Right lobe of liver (tissue), 6 donors: ENCODE measurements around the gene CHMP6. TPM values are rescaled to one million over a fixed set of nuclear protein-coding genes. Genes with fewer than 3 reads are reported as not detected.

Experiments
- ATAC-seq, 4 donors: fragments of 200-7000 bp; cut with Tn5 transposase; one replicate each; pipeline ENCODE4 v1.9.1; 2020; ENCODE audit warnings: mild to moderate bottlenecking in 4 of 4, moderate library complexity in 4 of 4
- DNase-seq, 3 donors: peaks; one replicate each; pipeline ENCODE4 v3.0.0-alpha.2; 2020
- H3K27ac ChIP-seq, 3 donors: fragments of 200-600 bp; one replicate each; pipeline ENCODE4 v1.8.0; 2022
- H3K27me3 ChIP-seq, 2 donors: fragments of 200-600 bp; one replicate each; pipeline ENCODE4 v1.8.0; 2022
- H3K36me3 ChIP-seq, 4 donors: fragments of 200-600 bp; sonication (generic) in 1 of 4; one replicate each; pipeline versions ENCODE4 v1.5.1 to v1.8.0; 2017 to 2022; ENCODE audit warnings: control low read depth in 1 of 4
- H3K4me1 ChIP-seq, 4 donors: fragments of 200-600 bp; sonication (generic) in 1 of 4; one replicate each; pipeline versions ENCODE4 v1.5.1 to v1.8.0; 2017 to 2022; ENCODE audit warnings: control low read depth in 1 of 4
- H3K4me3 ChIP-seq, 3 donors: fragments of 200-600 bp; one replicate each; pipeline ENCODE4 v1.8.0; 2022
- H3K9me3 ChIP-seq, 4 donors: fragments of 200-600 bp; sonication (generic) in 1 of 4; one replicate each; pipeline versions ENCODE4 v1.5.1 to v1.8.0; 2017 to 2022; ENCODE audit warnings: control low read depth in 1 of 4
- POLR2A ChIP-seq: fragments of 450-650 bp; IDR thresholded peaks from one replicate; pipeline ENCODE4 v1.6.1; 2017; ENCODE audit warnings: antibody characterized with exemption, mild to moderate bottlenecking
- WGBS: methylation state at CpG from one replicate; pipeline ENCODE4 v1.1.6; 2018; ENCODE audit warnings: low coverage, low lambda C conversion rate; ENCODE audit not compliant: insufficient coverage; ENCODE audit errors: missing lambda C conversion rate; 5-methylcytosine and 5-hydroxymethylcytosine counted together
- intact Hi-C, 2 donors: fragments of 100-400 bp; cut with DNase I; formaldehyde crosslinking; loops; one replicate each; pipeline versions ENCODE4 v1.11.2 to v1.14.1; 2022
- total RNA-seq, 6 experiments: library from RNA; depleted of rRNA in 2 of 6; stranded (reverse); fragments of >200 nt in 2 of 6; fragmentation: NEBNext Ultra II Directional in 3 of 6; extraction: Animal tissue kit (Norgen Biotek cat#: 25700) in 3 of 6; gene quantifications; one replicate each; pipeline versions ENCODE4 v1.1.0 to v1.2.4, GENCODE V29; 2016 to 2023
- TF ChIP-seq, protein P1 (sequence below), 4 donors: fragments of 200-600 bp in 3 of 4; fragments of 450-650 bp in 1 of 4; IDR thresholded peaks; one replicate each; pipeline versions ENCODE4 v1.5.1 to v1.8.0; 2016 to 2022; ENCODE audit warnings: antibody characterized with exemption in 4 of 4, mild to moderate bottlenecking in 2 of 4
- donor health status: DM: no; HTN: yes; CAD: no.
- donor health status: DM: no; HTN: no; CAD: no.
- donor health status: DM: no; HTN: no; CAD: no.
- donor health status: DM: no; HTN: yes; CAD: no.
- donor health status: DM: no; HTN: yes; CAD: no.

CHMP6 gene
- total RNA-seq, 6 experiments from 2014 or later: 13.4 to 27.8 (median 15.6) TPM

- TF ChIP-seq, protein P1, sequence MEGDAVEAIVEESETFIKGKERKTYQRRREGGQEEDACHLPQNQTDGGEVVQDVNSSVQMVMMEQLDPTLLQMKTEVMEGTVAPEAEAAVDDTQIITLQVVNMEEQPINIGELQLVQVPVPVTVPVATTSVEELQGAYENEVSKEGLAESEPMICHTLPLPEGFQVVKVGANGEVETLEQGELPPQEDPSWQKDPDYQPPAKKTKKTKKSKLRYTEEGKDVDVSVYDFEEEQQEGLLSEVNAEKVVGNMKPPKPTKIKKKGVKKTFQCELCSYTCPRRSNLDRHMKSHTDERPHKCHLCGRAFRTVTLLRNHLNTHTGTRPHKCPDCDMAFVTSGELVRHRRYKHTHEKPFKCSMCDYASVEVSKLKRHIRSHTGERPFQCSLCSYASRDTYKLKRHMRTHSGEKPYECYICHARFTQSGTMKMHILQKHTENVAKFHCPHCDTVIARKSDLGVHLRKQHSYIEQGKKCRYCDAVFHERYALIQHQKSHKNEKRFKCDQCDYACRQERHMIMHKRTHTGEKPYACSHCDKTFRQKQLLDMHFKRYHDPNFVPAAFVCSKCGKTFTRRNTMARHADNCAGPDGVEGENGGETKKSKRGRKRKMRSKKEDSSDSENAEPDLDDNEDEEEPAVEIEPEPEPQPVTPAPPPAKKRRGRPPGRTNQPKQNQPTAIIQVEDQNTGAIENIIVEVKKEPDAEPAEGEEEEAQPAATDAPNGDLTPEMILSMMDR (IDR thresholded peaks at IDR 0.05): no peak
- no peak for TF ChIP-seq POLR2A
- no peaks in the 10 kb centered on the region for H3K27me3 ChIP-seq
- no peaks in the 10 kb centered on the region for H3K9me3 ChIP-seq
- no peak overlapping the region for H3K4me3 ChIP-seq
- ATAC-seq (peak in 2 of 4 donors; percentile 7 to 8), DNase-seq (peak in 1 of 3 donors; percentile 48)
- 50% methylated on average over 1 of the region's 17 CpGs for WGBS
- no peak overlapping the region for H3K27ac ChIP-seq
- no peaks in the 10 kb centered on the region for H3K36me3 ChIP-seq
- no peaks in the 10 kb centered on the region for H3K4me1 ChIP-seq
- intact Hi-C loops: no loop called here
These were observed 23.0 kb upstream of the CHMP6 start for GRCh38 chr17:80968602-80969029.

GRCh38 chr17:80969030-80969673, 22.5 kb upstream of the CHMP6 start:
- DNase-seq: peak in 1 of 3 donors; percentile 55
- Histone ChIP-seq H3K27ac (no peak overlapping the region), H3K4me1 (no peaks in the 10 kb centered on the region), H3K9me3 (no peaks in the 10 kb centered on the region), H3K27me3 (no peaks in the 10 kb centered on the region), H3K36me3 (no peaks in the 10 kb centered on the region), H3K4me3 (no peak overlapping the region)
- ATAC-seq: peak; percentile 54 to 71 (median 66)
- 0% methylated on average over 1 of the region's 20 CpGs for WGBS
- intact Hi-C loops: no loop called here
- TF ChIP-seq POLR2A: no peak
- TF ChIP-seq, protein P1 (IDR thresholded peaks at IDR 0.05): no peak

- intact Hi-C loops: no loop called here
- H3K27me3 ChIP-seq: no peaks in the 10 kb centered on the region
- no peak for TF ChIP-seq POLR2A
- TF ChIP-seq, protein P1 (IDR thresholded peaks at IDR 0.05): no peak
- 58% methylated on average over 5 of the region's 10 CpGs for WGBS
- DNase-seq (no peak), ATAC-seq (peak in 1 of 4 donors; percentile 3)
- H3K27ac ChIP-seq: no peak overlapping the region
- H3K36me3 ChIP-seq: no peaks in the 10 kb centered on the region
- no peak overlapping the region for H3K4me3 ChIP-seq
- no peaks in the 10 kb centered on the region for H3K4me1 ChIP-seq
- no peaks in the 10 kb centered on the region for H3K9me3 ChIP-seq
These were observed 22.0 kb upstream of the CHMP6 start for GRCh38 chr17:80969674-80970043.

GRCh38 chr17:80970044-80970761, 21.4 kb upstream of the CHMP6 start:
- Histone ChIP-seq H3K36me3 (no peaks in the 10 kb centered on the region), H3K27me3 (no peaks in the 10 kb centered on the region), H3K4me1 (no peaks in the 10 kb centered on the region), H3K9me3 (no peaks in the 10 kb centered on the region), H3K27ac (no peak overlapping the region), H3K4me3 (no peak overlapping the region)
- 80% methylated on average over 1 of the region's 20 CpGs for WGBS
- intact Hi-C loops: no loop called here
- TF ChIP-seq, protein P1 (IDR thresholded peaks at IDR 0.05): peak; percentile 23 to 33 (median 26)
- TF ChIP-seq POLR2A: no peak
- peak; percentile 15 to 39 (median 35) for ATAC-seq
- DNase-seq: peak in 1 of 3 donors; percentile 28
